ENCODE results near the gene OR10G7.

GRCh38 chr11:124041254-124041653, at the start of gene OR10G7:
- no peak for TF ChIP-seq POLR2A (IDR thresholded peaks at IDR 0.05; ENCODE audit: low read depth, low read length)
- no peak for TF ChIP-seq TAF1 (IDR thresholded peaks at IDR 0.05; ENCODE audit: borderline replicate concordance, low read depth, low read length)

Data from GM12892 (cell line).